MM.1S (cell line): ENCODE data around the gene ACTG1.

Experiments
- DNase-seq: peaks from one replicate; pipeline ENCODE4 v3.0.0-alpha.2; 2015
- H2AFZ ChIP-seq: fragments of 300-600 bp; sonication (generic); 2 replicates; pipeline ENCODE4 v1.6.0; 2016; ENCODE audit warnings: antibody characterized with exemption, low read length
- H3F3A ChIP-seq: fragments of 300-600 bp; sonication (generic); 2 replicates; pipeline ENCODE4 v1.6.1; 2016; ENCODE audit warnings: mild to moderate bottlenecking, antibody characterized with exemption, low read length, moderate library complexity, mixed read lengths; ENCODE audit not compliant: insufficient read depth
- H3K27ac ChIP-seq: fragments of 300-600 bp; sonication (generic); 2 replicates; pipeline ENCODE4 v1.5.1; 2016; ENCODE audit warnings: mild to moderate bottlenecking, low read length
- H3K27me3 ChIP-seq: fragments of 300-600 bp; sonication (generic); replicated peaks from 2 replicates; pipeline ENCODE4 v1.6.0; 2016; ENCODE audit warnings: low read length; ENCODE audit not compliant: insufficient read depth
- H3K36me3 ChIP-seq: fragments of 300-600 bp; sonication (generic); replicated peaks from 2 replicates; pipeline ENCODE4 v1.6.1; 2016; ENCODE audit warnings: mild to moderate bottlenecking, low read length, mixed read lengths; ENCODE audit not compliant: insufficient read depth
- H3K4me1 ChIP-seq: fragments of 300-600 bp; sonication (generic); 2 replicates; pipeline ENCODE4 v1.6.1; 2016; ENCODE audit warnings: low read length, mixed read lengths
- H3K4me2 ChIP-seq: fragments of 300-600 bp; sonication (generic); 2 replicates; pipeline ENCODE4 v1.6.0; 2016; ENCODE audit warnings: low read depth, low read length
- H3K4me3 ChIP-seq: fragments of 300-600 bp; sonication (generic); 2 replicates; pipeline ENCODE4 v1.5.1; 2016; ENCODE audit warnings: low read length, mixed read lengths
- H3K79me2 ChIP-seq: fragments of 300-600 bp; sonication (generic); 2 replicates; pipeline ENCODE4 v1.6.1; 2016; ENCODE audit warnings: mixed run types, low read length, mixed read lengths
- H3K9ac ChIP-seq: fragments of 300-600 bp; sonication (generic); 2 replicates; pipeline ENCODE4 v1.6.1; 2016; ENCODE audit warnings: low read length, mixed read lengths
- H3K9me2 ChIP-seq: fragments of 300-600 bp; sonication (generic); replicated peaks from 2 replicates; pipeline ENCODE4 v1.6.1; 2016; ENCODE audit warnings: mild to moderate bottlenecking, low read length, mixed read lengths; ENCODE audit not compliant: insufficient read depth
- H3K9me3 ChIP-seq: fragments of 300-600 bp; sonication (generic); replicated peaks from 2 replicates; pipeline ENCODE4 v1.6.1; 2016; ENCODE audit warnings: mild to moderate bottlenecking, low read length, mixed read lengths; ENCODE audit not compliant: insufficient read depth
- H4K20me1 ChIP-seq: fragments of 300-600 bp; sonication (generic); 2 replicates; pipeline ENCODE4 v1.6.1; 2016; ENCODE audit warnings: mild to moderate bottlenecking, low read length, moderate library complexity, mixed read lengths; ENCODE audit not compliant: insufficient read depth
- EZH2 ChIP-seq: fragments of 300-600 bp; sonication (generic); optimal IDR thresholded peaks from 2 replicates; pipeline ENCODE3; 2017; ENCODE audit warnings: low read depth, mild to moderate bottlenecking, antibody characterized with exemption, low read length, mixed read lengths
- EZH2phosphoT487 ChIP-seq: fragments of 300-600 bp; sonication (generic); IDR thresholded peaks from 2 replicates; pipeline ENCODE4 v1.6.1; 2018; ENCODE audit warnings: antibody characterized with exemption, low read length
- TF ChIP-seq, protein P1 (sequence below): fragments of 300-600 bp; sonication (generic); IDR thresholded peaks from 2 replicates; pipeline ENCODE4 v1.5.1; 2016; ENCODE audit warnings: antibody characterized with exemption, low read length, mixed read lengths

Gene ACTG1

DNA sequence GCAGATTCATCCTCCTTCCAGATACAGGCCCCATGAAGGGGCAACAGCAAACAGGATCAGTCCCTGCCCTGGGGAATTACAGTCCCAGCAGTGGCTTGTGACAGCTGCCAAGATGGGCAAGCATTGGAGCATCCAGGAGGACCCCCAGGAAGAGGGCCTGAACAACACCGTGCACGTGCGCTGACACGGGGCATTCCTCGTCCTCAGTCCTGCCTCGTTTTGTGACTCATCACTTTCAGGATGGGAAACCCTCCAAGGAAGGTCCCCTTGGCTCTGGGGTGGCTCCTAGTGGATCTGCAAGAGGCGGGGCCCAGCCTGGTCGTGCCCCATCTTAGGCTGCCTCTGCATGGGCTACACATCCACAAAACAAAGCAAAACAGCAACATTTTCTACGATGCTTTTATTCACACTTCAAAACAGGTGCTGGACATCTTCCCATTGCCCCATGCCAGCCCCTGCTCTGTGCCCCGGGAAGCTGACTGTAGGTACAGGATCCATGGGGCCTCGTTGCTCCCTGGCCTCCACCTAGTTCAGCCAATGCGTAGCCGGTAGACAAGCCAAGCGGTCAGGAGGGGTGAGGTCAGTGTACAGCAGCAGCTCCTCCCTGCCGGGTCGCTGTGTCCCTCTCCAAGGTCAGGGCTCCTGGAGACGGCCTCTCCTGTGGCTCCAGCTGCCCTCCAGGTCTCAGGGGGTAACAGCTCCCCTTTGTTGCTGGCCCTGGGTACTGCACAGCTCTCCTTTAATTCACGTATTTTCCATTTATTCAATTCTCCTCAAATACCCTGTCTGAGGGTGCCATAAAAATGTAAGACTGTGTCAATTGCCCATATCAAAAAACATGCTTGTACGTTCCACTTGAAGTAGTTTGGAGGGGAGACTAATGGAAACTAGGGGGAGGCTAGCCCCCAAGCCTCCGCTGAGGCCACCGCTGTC is 32.2 kb downstream of the ACTG1 start:
- Histone ChIP-seq H3K9ac (no peak overlapping the region), H3K4me3 (no peak overlapping the region), H3K4me1 (peaks cover 6% of the 10 kb centered on the region), H3K36me3 (no peaks in the 10 kb centered on the region), H3K27me3 (peaks cover 81% of the 10 kb centered on the region), H4K20me1 (no peaks in the 10 kb centered on the region), H2AFZ (no peak overlapping the region), H3K9me2 (no peaks in the 10 kb centered on the region), H3F3A (no peaks in the 10 kb centered on the region; the same call in 1 of the 2 replicates), H3K9me3 (no peaks in the 10 kb centered on the region), H3K27ac (no peak overlapping the region), H3K4me2 (no peak overlapping the region), H3K79me2 (no peaks in the 10 kb centered on the region)
- no peak for TF ChIP-seq EZH2
- no peak for TF ChIP-seq EZH2phosphoT487
- DNase-seq, result no peak

DNA sequence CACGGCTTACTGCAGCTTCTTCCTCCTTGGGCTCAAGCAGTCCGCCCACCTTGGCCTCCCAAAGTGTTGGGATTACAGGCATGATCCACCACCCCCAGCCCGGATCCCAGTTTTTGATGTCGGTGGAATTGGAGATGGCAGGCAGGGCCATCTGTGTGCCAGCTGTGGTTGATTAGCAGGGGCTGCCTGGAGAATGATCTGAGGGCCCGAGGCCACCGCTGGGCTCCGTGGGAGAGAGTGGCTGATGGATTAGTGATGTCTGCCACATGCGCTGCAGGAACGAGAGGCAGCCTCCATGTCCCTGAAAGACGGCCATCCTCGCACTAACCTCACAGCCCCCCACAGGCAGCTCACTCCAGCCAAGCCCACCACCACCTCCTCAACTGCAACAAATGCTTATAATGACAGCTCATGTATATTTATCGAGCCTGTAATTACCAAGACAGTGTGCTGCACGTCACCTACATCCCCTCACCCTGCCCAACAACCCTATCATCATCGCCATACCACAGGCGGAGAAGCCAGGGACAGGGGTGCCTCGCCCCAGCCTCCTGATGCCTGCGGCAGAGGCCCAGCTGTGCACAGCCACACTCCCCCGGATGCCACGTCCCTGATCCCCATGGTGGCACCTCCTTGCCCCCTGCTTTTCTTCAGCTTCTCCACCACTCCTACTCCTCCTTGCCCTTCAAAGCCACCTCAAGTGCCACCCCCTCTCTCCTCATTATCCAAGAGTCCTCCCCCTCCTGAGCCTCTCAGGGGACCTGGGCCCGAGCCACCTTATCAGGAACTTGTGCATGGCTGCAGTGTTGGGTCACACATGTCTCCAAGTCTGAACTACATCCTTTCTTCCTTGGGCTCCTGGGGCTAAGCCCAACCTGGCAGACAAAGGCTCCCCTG is 33.2 kb downstream of the ACTG1 start:
- no peaks in the 10 kb centered on the region for H3K36me3 ChIP-seq
- H2AFZ ChIP-seq, result no peak overlapping the region
- H4K20me1 ChIP-seq, result no peaks in the 10 kb centered on the region
- TF ChIP-seq EZH2phosphoT487 (no peak), EZH2 (no peak)
- TF ChIP-seq, protein P1, sequence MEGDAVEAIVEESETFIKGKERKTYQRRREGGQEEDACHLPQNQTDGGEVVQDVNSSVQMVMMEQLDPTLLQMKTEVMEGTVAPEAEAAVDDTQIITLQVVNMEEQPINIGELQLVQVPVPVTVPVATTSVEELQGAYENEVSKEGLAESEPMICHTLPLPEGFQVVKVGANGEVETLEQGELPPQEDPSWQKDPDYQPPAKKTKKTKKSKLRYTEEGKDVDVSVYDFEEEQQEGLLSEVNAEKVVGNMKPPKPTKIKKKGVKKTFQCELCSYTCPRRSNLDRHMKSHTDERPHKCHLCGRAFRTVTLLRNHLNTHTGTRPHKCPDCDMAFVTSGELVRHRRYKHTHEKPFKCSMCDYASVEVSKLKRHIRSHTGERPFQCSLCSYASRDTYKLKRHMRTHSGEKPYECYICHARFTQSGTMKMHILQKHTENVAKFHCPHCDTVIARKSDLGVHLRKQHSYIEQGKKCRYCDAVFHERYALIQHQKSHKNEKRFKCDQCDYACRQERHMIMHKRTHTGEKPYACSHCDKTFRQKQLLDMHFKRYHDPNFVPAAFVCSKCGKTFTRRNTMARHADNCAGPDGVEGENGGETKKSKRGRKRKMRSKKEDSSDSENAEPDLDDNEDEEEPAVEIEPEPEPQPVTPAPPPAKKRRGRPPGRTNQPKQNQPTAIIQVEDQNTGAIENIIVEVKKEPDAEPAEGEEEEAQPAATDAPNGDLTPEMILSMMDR, result no peak
- DNase-seq, result no peak
- H3K4me2 ChIP-seq, result no peak overlapping the region
- H3F3A ChIP-seq, result no peaks in the 10 kb centered on the region
- H3K4me1 ChIP-seq, result no peaks in the 10 kb centered on the region
- no peak overlapping the region for H3K27ac ChIP-seq
- H3K9ac ChIP-seq, result no peak overlapping the region
- no peaks in the 10 kb centered on the region for H3K79me2 ChIP-seq
- H3K27me3 ChIP-seq, result peaks cover 85% of the 10 kb centered on the region
- H3K9me3 ChIP-seq, result no peaks in the 10 kb centered on the region
- no peak overlapping the region for H3K4me3 ChIP-seq
- no peaks in the 10 kb centered on the region for H3K9me2 ChIP-seq

DNA sequence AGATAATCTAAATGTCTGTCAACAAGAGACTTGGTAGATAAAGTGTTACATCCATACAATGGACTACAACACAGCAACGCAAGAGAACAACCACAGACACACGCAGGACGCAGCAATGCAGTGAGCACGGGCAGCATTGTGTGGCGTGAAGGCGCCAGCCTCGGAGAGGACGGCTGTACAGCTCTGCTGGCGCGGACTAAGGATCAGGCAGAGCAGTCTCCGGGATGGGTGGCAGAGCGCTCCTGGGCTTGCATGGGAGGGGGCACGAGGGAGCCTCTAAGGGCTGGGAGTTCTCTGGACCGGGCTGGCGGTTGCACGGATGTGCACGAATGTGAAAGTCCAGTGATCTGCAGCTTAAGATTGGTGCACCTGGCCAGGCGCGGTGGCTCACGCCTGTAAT is 34.5 kb downstream of the ACTG1 start:
- no peaks in the 10 kb centered on the region for H3K9me2 ChIP-seq
- H3K9ac ChIP-seq, result no peak overlapping the region
- H2AFZ ChIP-seq, result no peak overlapping the region
- H3K36me3 ChIP-seq, result no peaks in the 10 kb centered on the region
- H4K20me1 ChIP-seq, result no peaks in the 10 kb centered on the region
- no peaks in the 10 kb centered on the region for H3K79me2 ChIP-seq
- no peak overlapping the region for H3K4me2 ChIP-seq
- no peaks in the 10 kb centered on the region for H3K4me1 ChIP-seq
- no peak for TF ChIP-seq EZH2phosphoT487
- TF ChIP-seq, protein P1, result no peak
- no peak for TF ChIP-seq EZH2
- no peak overlapping the region for H3K4me3 ChIP-seq
- no peak for DNase-seq
- H3K27me3 ChIP-seq, result peaks cover 88% of the 10 kb centered on the region
- H3F3A ChIP-seq, result no peaks in the 10 kb centered on the region
- no peak overlapping the region for H3K27ac ChIP-seq
- H3K9me3 ChIP-seq, result no peaks in the 10 kb centered on the region
